ENCODE results near the gene FSTL5.

- TF ChIP-seq ZNF140 (CRISPR knock-in tag; IDR thresholded peaks at IDR 0.05) (no peak), CTCF (IDR thresholded peaks at IDR 0.05 in 2 of 3, conservative IDR thresholded peaks at IDR 0.05 in 1 of 3; ENCODE audit: insufficient read depth in 2 of 3, low read depth in 1 of 3, low read length in 3 of 3) (no peak), GATA2 (CRISPR knock-in tag; IDR thresholded peaks at IDR 0.05) (no peak)
These were observed 244.2 kb downstream of the FSTL5 start for GRCh38 chr4:161919442-161920220.
